HCT116 (cell line): ENCODE data around the gene DOCK4. TPM values are rescaled to one million over a fixed set of nuclear protein-coding genes. Genes with fewer than 3 reads are reported as not detected.

Experiments
- ATAC-seq: fragments of 200-7000 bp; cut with Tn5 transposase; 2 replicates; pipeline ENCODE4 v1.9.1; 2020; ENCODE audit warnings: mild to moderate bottlenecking, moderate library complexity
- BruUV-seq: library from RNA; stranded (reverse); fragments of 400-500 nt; replicated peaks from 2 replicates; lab custom pipeline; 2021; lab: Mats Ljungman, UMichigan
- CTCF ChIA-PET: fragments of 300-600 bp; sonication (Branson Sonifier 250); formaldehyde crosslinking; loops from one replicate; lab custom pipeline; 2021; ENCODE audit warnings: antibody characterized with exemption; lab: Charles Lee
- POLR2A ChIA-PET: fragments of 300-600, 350-600 bp; sonication (Branson Sonifier 250); formaldehyde crosslinking; loops from one replicate; lab custom pipeline; 2021; ENCODE audit warnings: antibody characterized with exemption; lab: Charles Lee
- RAD21 ChIA-PET, 2 experiments: fragments of 300-600 bp; sonication (Branson Sonifier 250); formaldehyde crosslinking; loops; one replicate each; lab custom pipeline; 2023; ENCODE audit warnings: low total read pairs in 2 of 2; ENCODE audit not compliant: uncharacterized antibody in 2 of 2, unreplicated experiment in 2 of 2, low non-redundant PET in 1 of 2; lab: Charles Lee
- DNase-seq: peaks from one replicate; pipeline ENCODE4 v3.0.0-alpha.2; 2010; ENCODE audit warnings: low read depth, low spot score
- H2AFZ ChIP-seq: fragments of 200-600 bp; shearing (Covaris generic), sonication (generic); 2 replicates; pipeline ENCODE4 v1.6.1; 2017; ENCODE audit warnings: low read depth, mixed run types, mixed read lengths, antibody characterized with exemption, low read length; ENCODE audit not compliant: poor library complexity, severe bottlenecking
- H3K27ac ChIP-seq: 2 replicates; pipeline ENCODE4 v1.5.1; 2012; ENCODE audit warnings: low read depth, low read length
- H3K27me3 ChIP-seq: fragments of 200-600 bp; sonication (generic); 2 replicates; pipeline ENCODE4 v1.6.1; 2016; ENCODE audit warnings: mixed run types, low read length, mixed read lengths; ENCODE audit not compliant: insufficient read depth
- H3K36me3 ChIP-seq, 2 experiments: fragments of 200-500 bp in 1 of 2; fragments of 200-600 bp in 1 of 2; sonication (Bioruptor generic) in 1 of 2; sonication (generic) in 1 of 2; 2 replicates each; pipeline versions ENCODE4 v1.5.1 to v1.6.1; 2014 to 2016; ENCODE audit warnings: low read length in 2 of 2, inconsistent platforms in 1 of 2, mixed read lengths in 1 of 2, mixed run types in 1 of 2; ENCODE audit not compliant: insufficient read depth in 2 of 2, control insufficient read depth in 1 of 2
- H3K4me1 ChIP-seq, 2 experiments: fragments of 200-600 bp in 1 of 2; sonication (generic) in 1 of 2; 2 replicates each; pipeline versions ENCODE4 v1.5.1 to v1.6.1; 2012 to 2017; ENCODE audit warnings: low read length in 2 of 2, inconsistent platforms in 1 of 2, mild to moderate bottlenecking in 1 of 2, mixed read lengths in 1 of 2, mixed run types in 1 of 2, moderate library complexity in 1 of 2; ENCODE audit not compliant: insufficient read depth in 2 of 2, control insufficient read depth in 1 of 2
- H3K4me2 ChIP-seq: fragments of 200-600 bp; sonication (generic); 2 replicates; pipeline ENCODE4 v1.6.1; 2017; ENCODE audit warnings: mixed run types, low read length, mixed read lengths
- H3K4me3 ChIP-seq, 2 experiments: fragments of 200-600 bp in 1 of 2; sonication (generic) in 1 of 2; replicated peaks in 1 of 2; 2 replicates each; pipeline ENCODE4 v1.5.1; 2011 to 2016; ENCODE audit warnings: low read length in 2 of 2, control low read depth in 1 of 2, low read depth in 1 of 2, mild to moderate bottlenecking in 1 of 2, mixed read lengths in 1 of 2, mixed run types in 1 of 2
- H3K79me2 ChIP-seq: fragments of 200-600 bp; sonication (generic); 2 replicates; pipeline ENCODE4 v1.6.1; 2017; ENCODE audit warnings: mild to moderate bottlenecking, mixed run types, low read length, moderate library complexity, mixed read lengths; ENCODE audit not compliant: insufficient read depth
- H3K9ac ChIP-seq: fragments of 200-600 bp; sonication (generic); 2 replicates; pipeline ENCODE4 v1.6.1; 2016; ENCODE audit warnings: low read length, mixed read lengths
- H3K9me2 ChIP-seq: fragments of 200-600 bp; sonication (generic), shearing (Covaris generic); 2 replicates; pipeline ENCODE4 v1.6.1; 2017; ENCODE audit warnings: mixed run types, mild to moderate bottlenecking, moderate library complexity; ENCODE audit not compliant: insufficient read depth
- H3K9me3 ChIP-seq, 2 experiments: fragments of 200-500 bp in 1 of 2; fragments of 200-600 bp in 1 of 2; sonication (Bioruptor generic) in 1 of 2; sonication (generic) in 1 of 2; 2 replicates each; pipeline ENCODE4 v1.6.1; 2014 to 2017; ENCODE audit warnings: low read length in 2 of 2, mixed read lengths in 2 of 2, inconsistent platforms in 1 of 2, low read depth in 1 of 2, mild to moderate bottlenecking in 1 of 2, mixed run types in 1 of 2, moderate library complexity in 1 of 2; ENCODE audit not compliant: control insufficient read depth in 1 of 2, insufficient read depth in 1 of 2
- H4K20me1 ChIP-seq: fragments of 200-600 bp; sonication (generic), shearing (Covaris generic); 2 replicates; pipeline ENCODE4 v1.6.1; 2017; ENCODE audit warnings: mixed run types, mild to moderate bottlenecking, moderate library complexity; ENCODE audit not compliant: insufficient read depth
- CBX3 ChIP-seq: IDR thresholded peaks from 2 replicates; pipeline ENCODE4 v1.6.1; 2012; ENCODE audit warnings: low read depth
- EGR1 ChIP-seq: IDR thresholded peaks from 2 replicates; pipeline ENCODE4 v1.6.1; 2012; ENCODE audit warnings: low read depth
- EZH2 ChIP-seq: fragments of 200-600 bp; sonication (generic); IDR thresholded peaks from 2 replicates; pipeline ENCODE4 v1.6.1; 2017; ENCODE audit warnings: antibody characterized with exemption, mixed run types
- FOSL1 ChIP-seq: IDR thresholded peaks from 2 replicates; pipeline ENCODE4 v1.6.1; 2012; ENCODE audit warnings: low read depth
- POLR2AphosphoS5 ChIP-seq: IDR thresholded peaks from 2 replicates; pipeline ENCODE4 v1.6.1; 2011; ENCODE audit warnings: mild to moderate bottlenecking, low read depth, low read length, moderate library complexity
- RAD21 ChIP-seq: IDR thresholded peaks from 2 replicates; pipeline ENCODE4 v1.6.1; 2012; ENCODE audit warnings: low read depth, mild to moderate bottlenecking
- SP1 ChIP-seq: IDR thresholded peaks from 2 replicates; pipeline ENCODE4 v1.6.1; 2012; ENCODE audit warnings: low read depth
- intact Hi-C: fragments of 100-400 bp; cut with micrococcal nuclease; formaldehyde crosslinking; loops from 2 replicates; pipeline ENCODE4 v1.10.0; 2022
- total RNA-seq: library from RNA; stranded (reverse); gene quantifications from one replicate; pipeline ENCODE4 v1.2.1, GENCODE V29; 2021; ENCODE audit not compliant: unreplicated experiment
- TF ChIP-seq, protein P1 (sequence below): IDR thresholded peaks from 2 replicates; pipeline ENCODE4 v1.6.1; 2012; ENCODE audit warnings: low read depth
- TF ChIP-seq, protein P2 (sequence below): IDR thresholded peaks from 2 replicates; pipeline ENCODE4 v1.6.1; 2012
- TF ChIP-seq, protein P3 (sequence below): IDR thresholded peaks from 2 replicates; pipeline ENCODE4 v1.6.1; 2012

The DOCK4 gene
- total RNA-seq, 1 experiment from 2014 or later = 2.2 TPM

DNA sequence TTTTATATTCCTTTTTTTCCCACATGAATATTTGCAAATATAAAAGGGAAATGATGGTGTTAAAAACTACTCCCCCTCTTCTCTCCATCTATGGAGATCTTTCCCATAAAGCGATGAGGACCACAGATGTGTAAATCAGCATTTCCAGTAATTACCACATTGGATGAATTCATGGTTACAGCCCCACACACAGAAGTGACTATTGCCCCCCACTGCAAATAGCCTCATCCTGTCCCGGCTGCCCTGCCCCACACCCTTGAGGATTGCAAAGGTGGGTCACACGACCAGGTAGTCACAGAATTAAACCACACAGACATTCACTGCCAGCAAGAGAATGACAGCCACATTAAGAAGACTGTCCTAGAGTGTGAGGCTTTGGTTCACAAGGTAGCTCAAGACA, 145.1 kb downstream of the DOCK4 start:
- RAD21 ChIA-PET = no interaction called here
- H3K4me2 ChIP-seq = no peak overlapping the region
- DNase-seq = no peak

More for the DNA sequence above, 145.1 kb downstream of the DOCK4 start:
- BruUV-seq = no TSS peak
- no peak for TF ChIP-seq EZH2
- TF ChIP-seq, protein P1, sequence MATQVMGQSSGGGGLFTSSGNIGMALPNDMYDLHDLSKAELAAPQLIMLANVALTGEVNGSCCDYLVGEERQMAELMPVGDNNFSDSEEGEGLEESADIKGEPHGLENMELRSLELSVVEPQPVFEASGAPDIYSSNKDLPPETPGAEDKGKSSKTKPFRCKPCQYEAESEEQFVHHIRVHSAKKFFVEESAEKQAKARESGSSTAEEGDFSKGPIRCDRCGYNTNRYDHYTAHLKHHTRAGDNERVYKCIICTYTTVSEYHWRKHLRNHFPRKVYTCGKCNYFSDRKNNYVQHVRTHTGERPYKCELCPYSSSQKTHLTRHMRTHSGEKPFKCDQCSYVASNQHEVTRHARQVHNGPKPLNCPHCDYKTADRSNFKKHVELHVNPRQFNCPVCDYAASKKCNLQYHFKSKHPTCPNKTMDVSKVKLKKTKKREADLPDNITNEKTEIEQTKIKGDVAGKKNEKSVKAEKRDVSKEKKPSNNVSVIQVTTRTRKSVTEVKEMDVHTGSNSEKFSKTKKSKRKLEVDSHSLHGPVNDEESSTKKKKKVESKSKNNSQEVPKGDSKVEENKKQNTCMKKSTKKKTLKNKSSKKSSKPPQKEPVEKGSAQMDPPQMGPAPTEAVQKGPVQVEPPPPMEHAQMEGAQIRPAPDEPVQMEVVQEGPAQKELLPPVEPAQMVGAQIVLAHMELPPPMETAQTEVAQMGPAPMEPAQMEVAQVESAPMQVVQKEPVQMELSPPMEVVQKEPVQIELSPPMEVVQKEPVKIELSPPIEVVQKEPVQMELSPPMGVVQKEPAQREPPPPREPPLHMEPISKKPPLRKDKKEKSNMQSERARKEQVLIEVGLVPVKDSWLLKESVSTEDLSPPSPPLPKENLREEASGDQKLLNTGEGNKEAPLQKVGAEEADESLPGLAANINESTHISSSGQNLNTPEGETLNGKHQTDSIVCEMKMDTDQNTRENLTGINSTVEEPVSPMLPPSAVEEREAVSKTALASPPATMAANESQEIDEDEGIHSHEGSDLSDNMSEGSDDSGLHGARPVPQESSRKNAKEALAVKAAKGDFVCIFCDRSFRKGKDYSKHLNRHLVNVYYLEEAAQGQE = no peak
- TF ChIP-seq POLR2AphosphoS5 = no peak
- TF ChIP-seq, protein P2, sequence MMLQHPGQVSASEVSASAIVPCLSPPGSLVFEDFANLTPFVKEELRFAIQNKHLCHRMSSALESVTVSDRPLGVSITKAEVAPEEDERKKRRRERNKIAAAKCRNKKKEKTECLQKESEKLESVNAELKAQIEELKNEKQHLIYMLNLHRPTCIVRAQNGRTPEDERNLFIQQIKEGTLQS = no peak
- no peak for TF ChIP-seq SP1
- TF ChIP-seq EGR1 = no peak
- TF ChIP-seq, protein P3, sequence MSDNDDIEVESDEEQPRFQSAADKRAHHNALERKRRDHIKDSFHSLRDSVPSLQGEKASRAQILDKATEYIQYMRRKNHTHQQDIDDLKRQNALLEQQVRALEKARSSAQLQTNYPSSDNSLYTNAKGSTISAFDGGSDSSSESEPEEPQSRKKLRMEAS = no peak
- TF ChIP-seq FOSL1 = no peak
- TF ChIP-seq RAD21 = no peak
- TF ChIP-seq CBX3 = no peak
- H3K27ac ChIP-seq = no peak overlapping the region
- H3K9ac ChIP-seq = no peak overlapping the region
- H3K79me2 ChIP-seq = no peaks in the 10 kb centered on the region
- H3K9me3 ChIP-seq = no peaks in the 10 kb centered on the region
- H3K27me3 ChIP-seq = no peaks in the 10 kb centered on the region
- intact Hi-C loops = no loop called here
- H3K9me2 ChIP-seq = no peaks in the 10 kb centered on the region
- ChIA-PET POLR2A (no interaction called here), CTCF (no interaction called here)
- no peak overlapping the region for H2AFZ ChIP-seq
- H3K4me3 ChIP-seq = no peak overlapping the region
- no peaks in the 10 kb centered on the region for H4K20me1 ChIP-seq
- no peaks in the 10 kb centered on the region for H3K36me3 ChIP-seq
- no peak for ATAC-seq
- H3K4me1 ChIP-seq = no peaks in the 10 kb centered on the region
